HG03066 (cell line): ENCODE results near the gene TMEM250.

Experiments
- ATAC-seq: cut with Tn5 transposase; IDR thresholded peaks from one replicate; pipeline ENCODE4 v1.9.1; 2021; ENCODE audit warnings: low read depth; ENCODE audit not compliant: unreplicated experiment

TMEM250 gene

DNA sequence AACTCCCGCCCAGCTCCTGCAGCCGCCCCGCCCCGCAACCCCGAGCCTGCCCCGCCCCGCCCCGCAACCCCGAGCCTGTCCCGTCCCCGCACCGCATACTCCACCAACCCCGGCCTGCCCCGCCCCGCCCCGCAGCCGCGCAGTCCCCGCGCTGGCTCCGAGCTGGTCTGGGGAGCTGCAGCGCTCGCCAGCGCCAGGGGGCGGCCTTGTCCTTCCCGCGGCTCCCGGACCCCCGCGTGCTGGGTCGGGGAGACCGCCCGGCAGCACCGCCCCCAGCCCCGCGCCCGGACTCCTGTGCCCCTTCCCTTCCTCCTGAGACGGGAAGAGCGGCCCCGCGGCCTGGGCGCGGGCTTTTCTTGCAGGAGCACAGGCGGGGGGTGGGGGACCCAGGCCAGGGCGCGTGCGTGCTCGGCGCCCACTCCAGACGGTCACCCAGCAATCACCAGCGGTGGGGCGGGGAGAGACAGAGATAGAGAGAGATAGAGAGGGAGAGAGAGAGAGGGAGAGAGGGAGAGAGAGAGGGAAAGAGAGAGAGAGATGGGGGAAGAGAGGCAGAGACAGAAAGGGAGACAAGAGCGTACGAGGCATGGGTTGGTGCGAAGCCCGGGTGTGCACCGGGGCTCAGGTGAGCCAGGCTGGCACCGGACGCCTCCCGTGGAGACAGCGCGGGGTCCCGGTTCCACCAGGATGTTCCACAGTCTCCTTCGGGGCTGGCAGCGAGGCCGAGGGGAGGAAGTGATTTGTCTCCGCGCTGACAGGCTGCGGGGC lies 14.7 kb upstream of the TMEM250 start:
- ATAC-seq, result no peak

DNA sequence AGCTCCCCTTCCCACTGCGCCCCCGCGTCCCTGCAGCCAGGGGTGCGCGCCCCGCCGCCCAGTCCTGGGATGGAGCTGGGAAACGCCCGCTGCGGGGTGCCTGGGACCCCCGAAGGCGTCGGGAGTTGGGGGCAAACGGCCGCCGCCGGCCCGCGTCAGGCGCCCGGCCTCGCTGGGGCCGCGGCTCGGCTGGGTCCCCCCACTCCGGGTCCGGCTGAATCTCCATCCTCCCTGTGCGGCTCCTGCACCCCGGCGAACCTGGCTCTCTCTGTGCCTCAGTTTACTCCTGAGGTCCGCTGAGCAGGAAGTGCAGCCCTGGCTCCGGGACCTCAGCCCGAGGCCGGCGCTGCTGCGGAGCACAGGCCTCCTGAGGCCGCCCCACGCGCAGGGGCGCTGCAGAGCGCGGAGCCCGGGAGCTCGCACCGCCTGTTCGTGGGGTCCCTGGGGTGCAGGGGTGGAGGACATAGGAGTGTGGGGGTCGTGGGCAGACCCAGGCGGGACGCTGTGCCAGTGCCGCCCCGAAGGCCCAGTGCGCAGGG lies 13.9 kb upstream of the TMEM250 start:
- ATAC-seq, result no peak

DNA sequence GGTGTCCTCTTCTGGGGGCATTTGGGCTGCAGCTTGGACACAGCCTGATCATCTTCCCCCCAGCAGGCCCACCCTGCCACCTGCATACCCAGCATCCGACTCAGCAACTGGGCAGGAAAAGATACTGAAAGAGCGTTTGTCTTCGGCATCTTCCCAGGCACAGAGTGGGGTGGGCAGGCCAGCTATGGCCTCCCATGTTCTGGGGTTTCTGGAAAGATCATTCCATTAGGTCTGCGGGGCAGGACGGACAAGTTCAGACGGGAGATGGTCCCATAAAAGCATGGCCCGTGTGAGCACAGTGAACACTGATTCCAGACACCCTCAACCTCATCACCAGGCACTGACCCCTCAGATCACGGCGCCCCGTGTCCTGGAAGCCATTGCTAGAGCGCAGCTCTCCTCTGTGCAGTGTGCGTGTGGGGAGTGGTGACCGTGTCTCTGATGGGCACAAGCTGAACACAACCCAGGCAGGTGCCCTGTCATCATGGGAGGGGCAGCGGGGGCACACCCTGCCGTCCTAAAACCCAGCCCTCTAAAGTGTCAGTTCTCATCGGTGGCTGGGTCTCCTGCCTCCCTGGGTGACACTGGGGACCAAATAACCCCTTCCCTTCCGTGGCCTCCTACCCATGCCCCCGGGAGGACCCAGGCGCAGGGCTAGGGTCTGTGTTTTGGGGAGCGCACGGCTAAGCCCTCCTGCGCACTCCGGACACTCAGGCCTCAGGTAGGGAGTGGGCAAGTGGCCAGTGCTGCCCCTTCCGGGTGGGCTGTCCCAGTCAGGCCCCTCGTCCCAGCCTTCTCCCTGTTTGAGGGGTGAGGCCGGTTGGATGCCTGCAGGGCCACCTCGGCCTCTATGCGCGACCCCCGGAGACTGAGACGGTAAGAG lies 13.2 kb upstream of the TMEM250 start:
- ATAC-seq, result no peak

DNA sequence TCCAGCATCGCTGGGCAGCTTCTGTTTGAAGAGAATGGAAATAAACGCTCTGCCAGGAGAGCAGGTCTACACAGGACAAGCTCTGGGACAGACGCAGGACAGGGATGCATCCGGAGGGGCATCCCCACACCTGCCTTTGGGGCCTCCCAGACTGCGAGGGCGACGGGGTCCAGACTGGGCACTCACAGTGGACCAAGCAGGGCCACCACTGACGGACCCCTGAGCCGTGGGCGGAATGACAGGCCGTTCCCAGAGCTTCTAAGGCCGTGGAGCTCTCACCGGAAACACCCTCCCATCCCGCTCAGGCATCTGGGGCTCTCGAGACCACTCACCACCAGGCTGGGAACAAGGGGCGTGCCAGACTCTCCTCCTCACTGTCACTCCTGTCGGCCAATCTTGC lies 10.5 kb upstream of the TMEM250 start:
- no peak for ATAC-seq

DNA sequence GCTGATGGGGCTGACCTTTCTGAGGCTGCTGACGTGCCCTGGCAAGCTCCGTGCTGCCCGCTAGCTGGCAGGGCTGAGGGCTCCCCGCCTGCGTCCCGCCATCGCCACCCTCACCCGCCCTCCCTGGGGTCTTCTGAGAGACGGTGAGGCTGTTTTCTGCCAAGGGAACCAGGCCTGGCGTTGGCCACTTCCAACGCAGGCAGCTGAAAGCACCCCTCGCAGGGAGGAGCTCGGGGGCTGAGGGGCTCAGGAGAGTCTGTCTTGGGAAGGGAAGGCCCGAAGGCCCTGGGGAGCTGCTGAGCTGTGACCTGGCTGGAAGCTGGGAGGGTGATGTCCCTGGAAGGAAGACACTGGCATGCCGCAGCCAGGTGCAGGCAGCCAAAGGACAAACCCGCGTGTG lies 9.8 kb upstream of the TMEM250 start:
- ATAC-seq, result no peak

DNA sequence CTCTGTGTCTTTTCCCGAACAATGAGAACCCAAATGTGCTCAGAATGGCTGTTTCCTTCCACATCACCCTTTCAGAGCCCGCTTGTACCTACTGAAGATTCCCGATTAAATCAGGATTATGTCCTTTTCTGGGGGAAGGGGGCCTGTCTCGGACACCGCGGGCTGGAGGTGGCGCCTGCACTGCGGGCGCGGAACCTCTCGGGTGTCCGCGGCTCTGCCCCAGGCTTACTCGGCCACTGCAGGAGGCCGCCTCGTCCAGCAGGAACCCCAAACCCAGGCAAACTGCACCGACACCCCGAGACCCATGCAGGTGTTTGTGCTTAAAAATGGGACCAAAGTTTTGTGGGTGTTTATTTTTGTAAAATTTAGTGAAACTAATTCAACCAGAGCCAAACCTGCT lies 8.6 kb upstream of the TMEM250 start:
- no peak for ATAC-seq

DNA sequence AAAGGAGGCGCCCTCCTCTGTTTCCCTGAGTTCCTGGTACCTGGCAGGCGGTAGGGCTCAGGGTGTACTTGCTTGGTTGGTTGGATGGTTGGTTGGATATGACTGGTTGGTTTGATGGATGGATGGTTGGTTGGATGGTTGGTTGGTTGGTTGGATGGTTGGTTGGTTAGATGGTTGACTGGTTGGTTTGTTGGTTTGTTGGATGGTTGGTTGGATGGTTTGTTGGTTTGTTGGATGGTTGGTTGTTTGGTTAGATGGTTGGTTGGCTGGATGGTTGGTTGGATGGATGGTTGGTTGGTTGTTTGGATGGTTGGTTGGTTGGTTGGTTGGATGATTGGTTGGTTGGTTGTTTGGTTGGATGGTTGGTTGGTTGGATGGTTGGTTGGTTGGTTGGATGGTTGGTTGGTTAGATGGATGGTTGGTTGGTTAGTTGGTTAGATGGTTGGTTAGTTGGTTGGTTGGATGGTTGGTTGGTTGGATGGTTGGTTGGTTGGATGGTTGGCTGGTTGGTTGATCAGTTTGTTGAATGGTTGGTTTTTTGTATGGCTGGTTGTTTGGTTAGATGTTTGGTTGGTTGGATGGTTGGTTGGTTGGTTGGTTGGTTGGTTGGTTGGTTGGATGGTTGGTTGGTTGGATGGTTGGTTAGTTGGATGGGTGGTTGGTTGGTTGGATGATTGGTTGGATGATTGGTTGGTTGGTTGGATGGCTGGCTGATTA lies 6.5 kb upstream of the TMEM250 start:
- no peak for ATAC-seq

DNA sequence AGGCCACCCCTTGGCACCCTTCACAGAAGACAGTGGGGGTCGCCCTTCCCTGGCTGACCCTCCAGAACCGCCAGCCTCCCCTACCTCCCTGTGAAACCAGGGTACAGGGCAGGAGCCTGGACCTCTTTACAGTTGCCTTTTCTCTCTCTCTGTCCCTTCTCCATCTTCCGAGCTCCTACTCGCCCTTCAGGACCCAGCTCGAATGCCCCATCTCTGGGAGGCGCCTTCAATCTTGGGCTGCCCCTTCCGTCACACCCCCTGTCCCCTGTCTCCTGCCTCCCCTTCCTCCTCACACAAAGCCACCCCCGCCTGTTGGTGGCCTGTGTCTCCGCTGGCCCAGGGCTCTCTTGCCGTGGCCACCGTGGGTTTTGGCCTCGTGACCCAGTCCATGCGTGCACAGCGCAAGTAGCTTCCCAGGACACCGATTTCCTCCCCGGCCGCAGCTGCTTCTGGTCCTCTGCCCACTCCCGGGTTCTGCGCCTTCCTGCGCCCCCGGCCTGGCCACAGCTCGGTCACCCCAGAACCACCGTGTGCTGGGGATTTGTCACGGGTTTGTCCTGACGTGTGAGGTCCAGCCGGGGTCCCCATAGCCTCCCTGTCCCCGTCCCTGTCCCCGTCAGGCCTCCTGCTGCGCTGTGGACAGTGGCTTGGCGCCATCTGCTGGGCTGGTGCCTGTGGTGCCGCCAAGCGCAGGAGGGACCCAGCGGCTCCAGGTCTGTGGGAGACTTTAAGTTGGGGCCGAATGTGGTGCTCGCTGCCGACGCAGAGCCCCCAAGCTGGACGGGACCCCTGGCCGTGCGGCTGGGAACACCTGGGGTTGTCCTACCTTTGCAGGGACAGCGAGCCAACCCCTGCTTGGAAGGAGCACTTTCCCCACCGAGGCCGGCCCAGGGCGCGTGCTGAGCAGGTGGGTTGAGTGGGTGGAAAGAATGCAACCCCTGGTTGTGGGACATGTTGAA lies 4.0 kb upstream of the TMEM250 start:
- ATAC-seq, result no peak

DNA sequence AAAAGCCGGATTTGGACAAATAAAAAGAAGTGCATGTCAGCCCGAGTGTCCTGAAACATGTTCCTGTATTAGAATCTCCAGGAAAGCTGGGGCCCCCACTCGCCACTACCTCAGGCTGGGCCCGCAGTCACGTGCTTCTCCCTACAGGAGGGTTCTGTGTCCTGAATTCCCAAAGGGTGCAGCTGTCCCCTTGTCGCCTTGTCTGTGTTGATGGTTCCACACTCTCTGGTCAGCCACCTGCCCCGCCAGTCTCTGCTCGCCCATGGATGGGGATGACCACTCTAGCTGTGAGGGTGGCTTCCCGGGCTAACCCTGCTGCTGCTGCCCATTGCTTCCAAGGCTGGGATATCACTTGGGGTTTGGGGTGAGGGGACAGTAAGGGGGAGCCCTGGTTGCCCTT lies 3.1 kb upstream of the TMEM250 start:
- ATAC-seq, result no peak

DNA sequence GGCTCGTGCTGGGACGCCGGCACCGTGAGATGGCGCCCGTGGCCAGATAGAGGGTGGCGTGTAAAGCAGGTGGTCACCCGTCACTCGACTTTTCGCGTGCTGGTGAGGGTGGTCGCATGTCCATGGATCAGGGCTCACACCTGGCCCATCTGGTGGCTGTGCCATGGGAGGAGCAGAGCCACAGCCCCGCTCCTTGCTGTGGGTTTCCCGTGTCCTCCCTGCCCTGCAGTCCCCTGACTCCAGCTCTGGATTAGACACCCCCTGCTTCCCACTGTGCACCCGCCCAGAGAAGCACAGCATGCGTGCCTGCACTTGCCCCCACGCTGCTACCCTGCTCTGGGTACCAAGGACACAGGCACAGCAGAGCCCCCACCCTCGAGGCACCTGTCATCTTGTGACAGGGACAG lies 1.8 kb upstream of the TMEM250 start:
- ATAC-seq, result no peak

DNA sequence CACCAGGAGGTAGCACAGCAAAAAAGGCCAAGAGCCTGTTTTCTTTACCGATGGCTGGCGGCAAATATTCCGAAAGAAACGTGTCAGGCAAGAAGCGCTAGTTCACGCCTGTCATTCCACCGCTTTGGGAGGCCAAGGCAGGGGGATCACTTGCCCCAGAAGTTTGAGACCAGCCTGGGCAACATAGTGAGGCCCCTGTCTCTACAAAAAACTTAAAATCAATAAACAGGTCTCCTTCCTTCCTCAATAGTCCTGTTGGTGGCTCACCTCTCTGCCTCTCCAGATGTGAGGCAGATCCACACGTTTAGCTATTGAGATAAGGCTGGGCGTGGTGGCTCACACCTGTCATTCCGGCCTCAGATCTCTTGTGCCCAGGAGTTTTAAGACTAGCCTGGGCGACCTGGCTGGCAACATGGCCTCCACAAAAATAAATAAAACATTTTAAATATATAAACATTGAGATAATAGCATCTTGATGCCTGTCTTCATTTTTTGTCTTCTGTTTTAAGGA lies 1.3 kb upstream of the TMEM250 start:
- ATAC-seq, result no peak

DNA sequence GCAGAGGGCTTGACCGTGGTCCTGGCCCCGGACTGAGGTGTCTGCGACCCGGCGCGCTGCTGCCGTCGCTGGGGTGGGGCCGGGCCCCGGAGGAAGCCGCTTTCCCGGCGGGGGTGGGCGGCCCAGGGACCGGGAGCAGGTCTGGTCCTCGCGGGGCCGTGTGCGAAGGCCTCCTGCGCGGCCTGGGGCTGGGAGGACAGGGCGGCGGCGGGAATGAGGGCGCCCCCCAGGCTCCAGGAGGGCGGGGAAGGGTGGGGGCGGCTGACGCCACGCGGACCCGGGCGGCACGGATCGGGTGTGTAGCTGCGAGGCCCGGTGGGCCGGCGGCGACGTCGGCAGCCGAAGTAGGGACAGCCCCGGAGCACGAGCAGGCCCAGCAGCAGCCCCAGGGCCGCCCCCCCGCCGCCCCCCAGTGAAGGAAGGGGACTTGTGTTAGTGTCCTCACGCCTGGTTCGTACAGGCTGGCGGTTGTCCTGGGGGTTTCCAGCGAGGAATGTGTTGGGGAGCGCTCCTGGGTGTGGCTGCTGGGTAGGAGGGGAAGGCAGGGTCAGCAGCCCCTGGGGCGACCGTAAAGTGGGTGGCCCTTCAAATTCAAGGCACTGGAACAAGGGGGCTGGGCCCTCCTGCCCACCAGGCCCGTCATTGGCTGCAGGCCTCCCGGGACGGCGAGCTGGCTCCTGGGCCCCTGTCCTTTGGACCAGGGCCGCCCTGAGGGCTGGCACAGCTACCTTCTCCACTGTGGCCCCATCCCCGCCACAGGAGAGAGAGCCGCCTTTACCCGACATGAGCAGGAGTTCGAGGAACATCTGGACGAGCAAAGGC lies 597 bp upstream of the TMEM250 start:
- ATAC-seq, result peak; percentile 8

DNA sequence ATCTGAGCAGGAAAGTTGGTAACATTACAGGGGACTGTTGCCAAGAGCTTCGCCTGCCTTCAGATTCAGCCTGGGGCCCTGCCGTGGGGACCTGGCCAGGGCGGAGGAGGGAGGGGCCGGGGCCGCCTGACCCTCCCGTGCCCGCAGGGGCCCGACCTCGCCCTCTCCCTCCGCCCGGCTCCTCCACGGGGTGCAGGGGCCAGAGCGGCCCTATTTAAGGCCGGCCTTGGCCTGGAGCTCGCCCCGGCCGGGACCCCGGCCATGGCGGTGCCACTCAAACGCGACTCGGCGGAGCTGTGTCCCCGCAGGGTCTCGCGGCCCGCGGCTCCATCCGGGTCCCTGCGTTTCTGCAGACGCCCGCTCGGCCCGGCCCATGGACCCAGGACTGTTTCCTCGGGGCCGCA lies 757 bp downstream of the TMEM250 start:
- peak; percentile 12 for ATAC-seq

DNA sequence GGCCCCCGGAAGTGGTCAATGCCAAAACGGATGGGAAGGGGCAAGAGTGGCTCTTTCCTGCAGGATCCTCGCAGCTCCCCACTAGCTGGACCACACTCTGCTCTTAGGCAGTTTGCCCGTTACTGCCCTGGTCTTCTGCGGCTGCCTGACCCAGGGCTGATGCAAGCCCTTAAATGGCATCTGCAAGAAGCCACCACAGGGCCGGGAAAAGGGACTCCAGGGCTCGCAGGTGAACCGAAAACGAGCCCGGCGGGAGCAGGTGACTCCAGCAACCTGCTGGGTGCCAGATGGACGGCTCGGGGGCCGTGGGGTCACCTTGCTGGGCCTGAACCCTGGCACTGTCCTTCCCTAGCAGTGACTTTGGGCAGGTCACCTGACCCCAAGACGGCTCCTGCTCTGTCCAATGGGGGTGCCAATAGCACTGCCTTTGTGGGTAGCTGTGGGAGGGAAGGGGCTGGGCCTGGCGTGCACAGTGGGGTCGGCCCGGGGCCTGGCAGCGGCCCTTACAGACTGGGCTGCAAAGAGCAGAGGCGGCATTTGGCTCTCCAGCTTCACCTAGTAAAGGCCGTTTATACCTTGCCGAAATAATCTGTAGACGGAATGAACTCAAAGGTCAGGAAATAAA lies 1.3 kb downstream of the TMEM250 start:
- ATAC-seq, result no peak

DNA sequence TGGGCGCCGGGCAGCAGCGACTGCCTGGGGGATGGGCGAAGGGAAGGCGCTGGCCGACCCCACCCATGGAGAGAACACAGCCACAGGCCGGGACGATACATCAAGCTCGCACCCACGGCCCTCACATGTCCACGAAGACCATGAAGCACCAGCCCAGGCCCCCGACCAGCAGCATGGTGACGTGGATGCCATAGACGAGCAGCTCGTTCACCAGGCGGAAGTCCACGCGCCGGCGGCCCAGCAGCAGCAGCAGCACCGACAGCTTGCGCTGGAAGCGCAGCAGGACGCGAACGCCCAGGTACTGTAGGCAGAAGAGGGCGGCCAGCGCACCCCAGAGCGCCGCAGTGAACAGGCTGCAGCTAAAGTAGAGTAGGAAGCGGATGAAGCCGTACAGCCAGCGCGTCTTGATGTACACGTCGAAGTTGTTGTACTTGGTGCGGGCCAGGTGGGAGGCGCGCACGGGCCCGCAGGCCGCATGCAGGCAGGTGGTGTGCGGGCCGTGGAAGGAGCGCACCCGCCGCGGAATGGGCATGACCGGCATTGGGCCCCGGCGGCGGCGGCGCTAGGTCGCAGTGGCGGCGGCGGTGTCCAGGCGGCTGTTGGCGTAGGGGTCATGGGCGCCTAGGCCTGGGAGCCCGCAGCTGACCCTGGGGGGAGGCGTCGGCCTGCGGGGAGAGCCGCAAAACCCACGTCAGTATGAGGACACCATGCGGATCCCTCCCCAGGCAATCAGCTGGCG lies 2.1 kb downstream of the TMEM250 start:
- no peak for ATAC-seq

DNA sequence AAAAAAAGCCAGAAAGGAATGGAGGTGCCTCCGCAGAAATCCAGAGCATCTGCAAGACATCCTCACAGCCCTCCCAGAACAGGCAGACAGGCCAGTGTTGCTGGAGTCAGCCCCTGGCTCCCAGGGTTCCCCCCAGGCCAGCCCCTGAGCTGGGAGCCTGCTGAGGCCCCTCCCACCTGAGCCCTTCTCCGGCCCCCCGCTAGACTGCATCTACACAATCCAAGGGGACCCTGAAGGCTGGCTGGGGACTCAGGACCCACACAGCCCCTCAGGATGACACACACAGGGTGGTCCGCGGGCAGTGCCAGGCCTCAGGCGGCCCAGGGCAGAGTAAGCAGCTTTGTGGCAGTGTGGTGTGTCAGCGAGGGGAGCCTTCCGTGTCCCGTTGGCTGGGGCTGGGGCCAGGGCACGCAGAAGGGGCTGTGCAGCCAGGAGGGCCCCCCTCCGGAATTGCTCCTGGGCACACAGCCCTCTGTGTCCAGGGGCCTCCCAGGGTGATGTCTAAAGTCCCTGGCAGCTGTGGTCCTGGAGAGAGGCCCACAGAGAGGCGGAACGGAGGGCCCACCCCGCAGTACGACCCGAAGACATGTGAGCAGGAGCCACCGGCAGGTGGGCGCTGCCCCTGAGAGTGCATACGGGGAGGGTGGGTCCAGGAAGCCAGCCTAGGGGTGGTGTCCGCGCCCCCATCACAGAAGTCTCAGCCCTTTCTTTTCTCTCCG lies 2.9 kb downstream of the TMEM250 start:
- no peak for ATAC-seq

DNA sequence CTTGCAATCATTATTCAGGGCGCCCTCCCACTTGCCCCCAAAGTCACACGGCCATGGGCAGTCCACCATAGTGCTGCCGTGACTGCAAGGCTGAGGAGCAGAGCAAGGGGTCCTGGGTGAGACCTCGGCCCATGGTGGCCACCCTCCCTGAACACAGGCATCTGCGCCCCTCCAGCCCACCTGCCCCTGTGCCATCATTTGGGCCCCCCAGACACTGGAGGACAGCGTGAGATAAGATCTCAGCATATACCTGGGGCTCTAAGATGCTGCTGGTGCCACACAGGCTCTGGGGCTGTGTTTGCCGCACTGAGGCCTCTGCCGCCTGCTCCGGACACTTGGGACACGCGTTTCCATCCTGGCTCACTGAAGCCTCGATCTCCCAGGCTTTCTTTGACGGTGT lies 3.5 kb downstream of the TMEM250 start:
- ATAC-seq, result no peak
